Stimulated activated CD8-positive, alpha-beta memory T cell treated with anti-CD3 and anti-CD28 coated beads, Interleukin-12 subunit alpha, Interleukin-12 subunit beta, amount 100 ng/mL, for 24 hours (primary cell): Measurements from ENCODE around the gene ZNF32.

Source experiments
- DNase-seq: peaks from one replicate; pipeline ENCODE4 v3.0.0-alpha.2; 2020; ENCODE audit errors: extremely low read depth

ZNF32 gene

DNA sequence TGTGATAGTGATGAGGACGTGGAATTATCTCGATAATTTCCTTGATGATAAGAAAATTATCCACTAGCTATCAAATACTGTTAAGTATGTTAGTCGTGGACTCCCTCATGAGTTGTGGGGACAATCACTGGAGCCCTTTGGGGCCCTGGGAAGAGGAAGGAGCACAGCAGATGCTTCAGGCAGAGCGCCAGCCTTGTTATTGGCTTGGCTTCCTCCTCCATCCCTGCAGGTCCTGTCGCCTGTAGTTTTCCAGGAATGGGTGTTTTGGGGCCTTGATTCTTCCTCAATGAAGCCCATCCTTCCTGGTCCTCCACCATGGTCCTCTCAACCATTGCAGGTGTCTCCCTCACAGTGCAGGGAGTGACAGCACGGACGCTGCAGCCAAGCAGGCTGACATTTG, 32.5 kb upstream of the ZNF32 start:
- DNase-seq, result no peak

DNA sequence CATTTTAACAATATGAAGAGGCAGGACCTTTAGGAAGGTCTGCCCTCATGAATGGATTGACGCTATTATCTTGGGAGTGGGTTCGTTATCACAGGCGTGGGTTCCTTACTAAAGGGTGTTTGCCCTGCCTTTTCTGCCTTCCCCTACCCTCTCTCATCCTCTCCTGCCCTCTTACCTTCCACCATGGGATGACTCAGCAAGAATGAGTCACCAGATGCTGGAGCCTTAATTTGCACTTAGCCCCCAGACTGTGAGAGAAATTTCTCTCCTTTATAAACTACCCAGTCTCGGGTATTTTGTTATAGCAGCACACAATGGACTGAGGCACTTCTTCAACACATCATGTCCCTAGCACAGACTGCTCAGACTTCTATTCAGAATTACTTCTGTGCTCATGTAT, 31.4 kb upstream of the ZNF32 start:
- DNase-seq, result no peak

GRCh38 chr10:43679509-43679908, 30.8 kb upstream of the ZNF32 start:
- no peak for DNase-seq

DNA sequence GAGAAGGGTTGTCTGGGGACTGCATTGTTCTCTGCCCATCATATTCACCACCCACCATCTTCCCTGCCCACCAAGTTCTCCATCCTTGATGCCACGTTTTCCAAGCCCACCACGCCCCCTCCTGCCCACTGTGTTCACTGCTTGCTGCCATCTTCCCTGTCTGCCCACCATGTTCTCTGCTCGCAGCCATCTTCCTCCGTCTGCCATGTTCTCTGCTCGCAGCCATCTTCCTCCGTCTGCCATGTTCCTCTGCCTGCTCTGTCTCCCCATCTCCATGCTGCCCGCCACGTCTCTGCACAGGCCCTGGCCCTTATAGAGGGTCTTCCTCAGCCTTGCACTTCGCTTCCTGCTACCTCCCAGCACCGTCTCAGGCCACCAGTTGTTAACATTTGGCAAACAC, 30.0 kb upstream of the ZNF32 start:
- DNase-seq, result no peak

GRCh38 chr10:43676901-43677300, 28.2 kb upstream of the ZNF32 start:
- DNase-seq, result no peak

DNA sequence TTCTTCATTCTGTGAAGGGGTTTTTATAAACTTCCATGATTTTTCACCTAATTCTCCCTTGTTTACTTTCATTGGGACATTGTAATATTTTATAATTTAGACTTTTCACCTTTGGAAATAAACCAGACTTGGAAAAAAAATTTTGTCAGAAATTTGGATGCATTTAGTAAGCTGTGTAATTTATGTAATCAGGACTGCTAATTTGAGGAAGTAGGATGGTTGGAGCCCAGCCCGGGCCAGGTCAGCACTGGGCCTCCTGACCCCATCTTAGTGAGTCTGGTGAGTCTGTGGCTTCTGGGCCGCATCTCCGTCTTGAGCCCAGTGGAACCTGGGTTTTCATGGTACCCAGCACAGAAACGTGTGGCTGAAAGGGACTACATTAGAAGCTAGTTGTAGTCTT, 27.6 kb upstream of the ZNF32 start:
- no peak for DNase-seq

- DNase-seq, result no peak
Measured at GRCh38 chr10:43674553-43675210, 26.0 kb upstream of the ZNF32 start.

DNA sequence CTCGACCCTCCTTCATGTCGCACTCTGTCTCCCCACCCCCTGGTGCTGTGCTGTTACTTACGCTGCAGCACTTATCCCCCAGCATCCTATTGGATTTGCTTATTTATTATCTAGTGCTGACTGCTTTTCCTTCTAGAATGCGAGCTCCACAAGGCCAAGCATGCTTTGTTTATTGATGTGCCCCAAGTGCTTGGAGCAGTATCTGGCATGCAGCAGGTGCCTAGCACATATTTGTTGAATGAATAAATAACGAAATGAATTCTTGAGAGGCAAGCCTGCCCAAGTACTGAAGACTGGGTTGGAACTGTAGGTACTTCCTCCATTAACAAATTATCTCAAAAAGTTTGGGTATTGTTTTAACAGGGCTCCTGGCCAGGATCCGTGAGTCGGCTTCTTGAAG, 24.8 kb upstream of the ZNF32 start:
- DNase-seq, result no peak

DNA sequence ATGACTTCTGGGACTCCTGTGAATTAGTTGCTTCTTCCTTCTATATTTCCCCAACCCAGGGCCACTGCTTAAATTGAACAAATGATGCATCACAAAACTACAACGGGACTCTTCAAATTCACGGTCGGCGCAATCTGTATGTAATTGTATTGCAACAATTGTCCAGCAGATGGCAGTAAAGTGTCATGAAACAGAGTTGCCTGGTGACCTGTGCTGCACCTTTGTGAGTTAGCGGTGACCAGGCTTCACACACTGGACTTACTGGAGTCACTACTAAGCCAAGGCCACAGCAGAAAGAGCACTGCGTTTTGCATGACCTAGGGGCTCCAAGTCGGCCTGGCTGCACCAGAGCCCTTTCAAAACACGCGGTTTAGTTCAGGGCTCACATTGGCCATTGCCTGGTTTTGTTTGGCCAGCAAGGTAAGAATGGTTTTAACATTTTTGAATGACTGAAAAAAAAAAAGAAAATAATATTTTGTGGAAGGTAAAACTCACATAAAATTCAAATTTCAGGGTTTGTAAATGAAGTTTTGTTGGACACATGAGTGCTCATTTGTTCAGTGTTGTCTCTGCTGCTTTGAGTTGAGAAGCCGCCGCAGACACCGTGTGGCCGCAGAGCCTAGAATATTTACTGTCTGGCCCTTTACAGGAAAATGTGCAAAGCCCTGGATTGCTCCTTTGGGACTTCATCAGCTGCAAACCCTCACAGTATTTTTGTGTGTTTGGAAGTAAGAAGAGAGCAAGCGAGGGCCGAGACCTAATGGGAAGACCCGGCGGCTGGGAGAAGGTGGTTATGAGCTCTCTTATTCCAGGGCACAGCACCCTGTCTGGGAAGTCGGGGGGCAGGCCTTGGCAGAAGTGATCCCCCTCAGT, 23.2 kb upstream of the ZNF32 start:
- DNase-seq, result no peak

DNA sequence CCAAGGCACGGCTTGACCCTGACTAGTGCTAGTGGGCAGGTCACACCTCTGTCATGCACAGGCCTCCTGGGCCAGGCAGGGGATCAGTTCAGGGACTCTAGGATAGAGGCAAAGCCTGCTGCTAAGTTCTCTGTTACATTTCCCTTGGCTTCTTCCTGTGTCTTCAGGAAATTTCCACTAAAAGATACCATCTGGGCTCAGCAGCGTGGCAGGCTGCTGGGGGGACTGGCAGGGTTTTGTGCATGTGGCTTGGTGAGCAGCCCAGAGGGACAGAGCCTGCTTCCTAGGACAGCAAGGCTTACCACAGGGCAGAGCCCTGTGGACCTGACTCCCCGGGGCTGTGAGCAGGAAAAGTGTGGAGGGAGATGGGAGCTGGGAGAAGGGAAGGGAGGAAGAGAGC, 20.7 kb upstream of the ZNF32 start:
- DNase-seq, result no peak

DNA sequence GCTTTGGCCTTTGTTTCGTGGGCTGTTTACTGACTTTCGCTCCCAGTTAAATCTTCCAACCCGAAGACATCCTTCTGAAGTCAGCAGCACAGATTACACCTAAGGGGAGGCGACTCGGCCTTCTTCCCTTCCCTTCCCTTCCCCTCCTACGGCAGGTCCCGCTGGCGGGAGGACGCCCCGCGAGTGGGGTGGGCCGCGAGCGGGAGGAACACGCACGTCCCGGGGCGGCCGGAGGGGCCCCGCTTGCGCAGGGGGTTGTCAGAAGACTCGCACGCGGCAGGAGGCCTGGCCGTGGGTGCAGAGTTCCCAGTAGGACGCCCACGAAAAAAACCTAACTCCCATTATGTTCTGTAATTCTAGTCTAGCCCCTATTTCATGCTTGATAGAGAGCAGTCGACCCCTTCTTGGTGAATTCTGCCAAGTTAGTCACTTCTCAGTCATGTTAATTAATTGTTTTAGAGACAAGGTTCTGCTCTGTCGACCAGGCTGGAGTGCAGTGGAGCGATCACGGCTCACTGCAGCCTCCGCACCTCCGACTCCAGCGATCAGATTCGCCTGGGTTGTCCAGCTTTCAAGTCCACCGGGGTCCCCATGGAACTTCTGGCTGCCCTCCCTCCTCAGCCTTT, 19.2 kb upstream of the ZNF32 start:
- no peak for DNase-seq

DNA sequence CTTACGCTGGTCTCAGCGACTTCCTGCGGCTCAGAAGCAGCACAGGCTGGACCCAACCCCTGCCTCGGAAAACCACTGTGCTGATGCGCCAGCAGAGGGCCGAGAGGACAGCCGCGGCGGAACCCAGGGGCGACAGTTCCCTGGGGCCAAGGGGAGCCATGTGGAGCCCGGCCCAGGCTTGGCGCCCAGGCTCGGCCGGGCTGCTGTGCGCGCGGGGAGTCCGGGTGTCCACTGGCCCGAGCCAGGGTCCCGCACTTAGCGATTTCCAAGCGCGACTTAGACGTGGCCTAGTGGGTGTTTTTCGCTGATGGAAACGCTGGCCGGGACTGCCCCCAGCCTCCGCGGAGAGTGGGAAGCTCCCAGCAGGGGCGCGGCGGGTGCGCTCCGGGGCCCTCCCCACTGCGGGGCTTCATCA, 18.6 kb upstream of the ZNF32 start:
- no peak for DNase-seq

- DNase-seq, result no peak
Measured at GRCh38 chr10:43666552-43666951, 17.9 kb upstream of the ZNF32 start.

DNA sequence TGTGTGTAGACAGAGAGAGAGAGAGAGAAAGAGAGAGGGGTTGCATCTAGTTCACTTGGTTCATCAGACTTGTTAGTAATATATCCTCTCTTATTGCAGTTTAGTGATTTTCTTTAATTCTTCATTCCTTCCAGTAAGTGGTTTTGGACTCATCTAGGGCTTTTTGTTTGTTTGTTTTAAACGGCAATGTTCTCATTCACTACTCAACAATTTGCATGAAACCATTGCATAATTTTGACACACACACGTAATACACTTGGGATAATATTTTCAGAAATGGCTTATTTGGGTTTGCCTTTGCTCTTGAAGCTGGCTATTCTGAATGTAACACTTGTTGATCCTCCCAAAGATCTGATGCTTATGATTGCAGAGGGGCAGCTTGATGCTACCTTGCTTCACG, 16.4 kb upstream of the ZNF32 start:
- DNase-seq, result no peak

GRCh38 chr10:43658227-43658626, 9.5 kb upstream of the ZNF32 start:
- no peak for DNase-seq

GRCh38 chr10:43655311-43655710, 6.6 kb upstream of the ZNF32 start:
- DNase-seq, result no peak

DNA sequence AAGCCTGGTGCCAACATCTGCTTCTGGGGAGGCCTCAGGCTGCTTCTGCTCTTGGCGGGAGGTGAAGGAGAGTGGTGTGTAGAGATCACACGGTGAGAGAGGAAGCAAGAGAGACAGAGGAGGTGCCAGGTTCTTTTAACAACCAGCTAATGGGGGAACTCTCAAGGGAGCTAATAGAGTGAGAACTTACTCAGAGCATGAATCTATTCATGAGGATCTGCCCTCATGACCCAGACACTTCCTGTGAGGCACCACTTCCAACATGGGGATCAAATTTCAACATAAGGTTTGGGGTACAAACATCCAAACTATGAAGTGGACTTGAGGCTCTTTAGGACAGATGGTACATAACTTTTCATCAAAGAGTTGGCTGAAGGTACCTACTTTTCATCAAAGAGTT, 5.1 kb upstream of the ZNF32 start:
- no peak for DNase-seq

DNA sequence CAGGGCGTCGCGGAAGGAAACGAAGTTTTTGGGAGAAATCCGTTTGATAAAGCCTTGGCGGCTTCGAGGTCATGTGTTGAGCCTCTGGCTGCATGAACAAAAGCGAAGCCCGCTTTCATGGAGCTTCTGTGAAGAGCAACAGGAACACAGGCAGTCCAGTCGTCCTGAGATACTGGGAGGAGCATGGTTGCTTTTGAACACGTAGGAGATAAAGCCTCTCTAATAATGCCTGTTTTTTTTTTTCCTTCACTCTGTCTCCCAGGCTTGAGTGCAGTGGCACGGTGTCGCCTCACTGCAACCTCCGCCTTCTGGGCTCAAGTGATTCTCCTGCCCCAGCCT, 473 bp upstream of the ZNF32 start:
- DNase-seq, result no peak

DNA sequence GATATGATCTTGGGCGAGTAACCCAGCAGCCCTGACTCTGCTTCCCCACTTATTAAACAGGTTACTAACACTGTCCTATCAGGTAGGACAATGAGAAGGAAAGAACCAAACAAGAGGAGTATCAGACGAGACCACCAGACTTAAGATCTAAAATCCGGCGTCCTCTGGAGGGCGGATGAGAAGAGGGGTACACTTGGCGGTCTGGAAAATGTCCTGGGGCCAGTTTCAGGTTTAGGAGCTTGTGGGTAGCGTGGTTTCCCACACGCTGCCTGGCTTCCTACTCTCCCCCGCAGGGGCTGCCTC, 635 bp downstream of the ZNF32 start:
- no peak for DNase-seq

GRCh38 chr10:43647576-43647975, 1.1 kb downstream of the ZNF32 start:
- no peak for DNase-seq

DNA sequence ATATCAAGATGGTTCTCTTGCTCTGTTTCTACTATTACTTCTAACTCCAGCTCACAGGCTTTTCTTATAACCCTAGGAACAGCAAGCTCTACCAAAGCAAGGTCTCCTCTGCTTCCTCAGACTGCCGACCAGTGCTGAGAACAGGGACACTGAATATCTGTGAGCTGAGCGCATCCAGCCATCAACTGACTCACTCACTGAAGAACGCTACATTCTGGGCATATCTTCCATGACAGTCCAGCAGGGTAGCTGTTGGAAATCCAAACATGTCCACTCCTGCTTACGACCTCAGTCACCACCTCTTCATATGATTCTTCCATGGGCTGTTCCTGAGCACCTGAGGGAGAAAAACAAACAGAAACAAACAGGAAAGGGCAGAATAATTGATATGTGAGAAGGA, 2.8 kb downstream of the ZNF32 start:
- DNase-seq, result no peak

- no peak for DNase-seq
Measured at GRCh38 chr10:43644252-43644651, 4.4 kb downstream of the ZNF32 start.

DNA sequence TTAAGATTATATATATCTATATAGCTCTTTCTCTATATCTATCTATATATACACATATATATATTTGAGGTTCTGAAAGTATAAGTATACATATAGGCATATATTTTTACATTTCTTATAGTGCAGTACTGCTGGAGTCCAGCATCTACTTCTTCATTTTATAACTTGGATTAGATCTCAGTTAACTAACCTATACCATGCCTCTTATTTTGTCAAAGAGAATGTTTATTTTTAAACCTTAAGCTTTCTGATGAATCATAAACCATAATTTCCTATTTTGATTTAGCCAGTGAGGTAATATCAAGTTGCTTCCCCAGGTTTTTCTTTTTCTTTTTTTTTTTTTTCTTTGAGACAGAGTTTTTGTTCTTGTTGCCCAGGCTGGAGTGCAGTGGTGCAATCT, 8.1 kb downstream of the ZNF32 start:
- DNase-seq, result no peak
